ENCODE measurements around the gene SYPL1. TPM values are rescaled to one million over a fixed set of nuclear protein-coding genes. Genes with fewer than 3 reads are reported as not detected.

The SYPL1 gene
- total and polyA plus RNA-seq, 4 donors, result 52.7 to 114 (median 68.4) TPM

DNA sequence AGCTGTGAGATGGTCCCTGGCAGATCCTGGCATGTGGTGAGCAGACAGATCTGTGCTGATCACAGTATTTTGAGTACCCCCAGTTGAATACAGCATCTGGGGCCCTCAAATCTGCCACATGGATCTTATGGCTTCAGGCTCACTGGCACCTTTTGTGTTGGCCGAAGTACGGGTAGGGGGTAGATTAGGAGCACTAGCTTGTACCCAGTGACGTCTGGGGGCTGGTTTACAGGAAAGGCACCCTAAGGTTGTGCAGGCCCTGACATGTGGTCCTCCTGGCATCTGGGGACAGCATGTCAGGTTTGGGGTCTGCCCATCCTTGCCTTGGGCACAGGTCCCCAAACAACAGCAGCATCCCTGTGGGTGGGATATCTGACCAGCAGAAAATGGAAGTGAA lies 53.2 kb downstream of the SYPL1 start:
- no peaks in the 10 kb centered on the region for H3K27me3 ChIP-seq (ENCODE audit: control insufficient read depth in 3 of 3, insufficient read depth in 3 of 3, low read length in 2 of 3)
- H3K36me3 ChIP-seq (ENCODE audit: control insufficient read depth in 4 of 4, insufficient read depth in 4 of 4, low read length in 4 of 4), result no peaks in the 10 kb centered on the region
- no peak overlapping the region for H3K9ac ChIP-seq (ENCODE audit: insufficient read depth in 1 of 2, low read length in 2 of 2)
- DNase-seq, result no peak
- WGBS, 2 donors, result 96 to 97% methylated on average over 3 of the region's 3 CpGs
- ATAC-seq (ENCODE audit: insufficient read depth, low FRiP score), result no peak
- TF ChIP-seq, protein P1, sequence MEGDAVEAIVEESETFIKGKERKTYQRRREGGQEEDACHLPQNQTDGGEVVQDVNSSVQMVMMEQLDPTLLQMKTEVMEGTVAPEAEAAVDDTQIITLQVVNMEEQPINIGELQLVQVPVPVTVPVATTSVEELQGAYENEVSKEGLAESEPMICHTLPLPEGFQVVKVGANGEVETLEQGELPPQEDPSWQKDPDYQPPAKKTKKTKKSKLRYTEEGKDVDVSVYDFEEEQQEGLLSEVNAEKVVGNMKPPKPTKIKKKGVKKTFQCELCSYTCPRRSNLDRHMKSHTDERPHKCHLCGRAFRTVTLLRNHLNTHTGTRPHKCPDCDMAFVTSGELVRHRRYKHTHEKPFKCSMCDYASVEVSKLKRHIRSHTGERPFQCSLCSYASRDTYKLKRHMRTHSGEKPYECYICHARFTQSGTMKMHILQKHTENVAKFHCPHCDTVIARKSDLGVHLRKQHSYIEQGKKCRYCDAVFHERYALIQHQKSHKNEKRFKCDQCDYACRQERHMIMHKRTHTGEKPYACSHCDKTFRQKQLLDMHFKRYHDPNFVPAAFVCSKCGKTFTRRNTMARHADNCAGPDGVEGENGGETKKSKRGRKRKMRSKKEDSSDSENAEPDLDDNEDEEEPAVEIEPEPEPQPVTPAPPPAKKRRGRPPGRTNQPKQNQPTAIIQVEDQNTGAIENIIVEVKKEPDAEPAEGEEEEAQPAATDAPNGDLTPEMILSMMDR (IDR thresholded peaks at IDR 0.05; ENCODE audit: control extremely low read depth, extremely low read depth), result no peak
- H3K4me3 ChIP-seq, result no peak overlapping the region
- no peak overlapping the region for H3K27ac ChIP-seq (ENCODE audit: low read depth in 1 of 2, low read length in 1 of 2)
- H3K4me1 ChIP-seq (ENCODE audit: control insufficient read depth in 5 of 5, insufficient read depth in 5 of 5, low read length in 5 of 5), result peaks cover 0 to 9% (median 0%) of the 10 kb centered on the region in 5 donors
- no peaks in the 10 kb centered on the region for H3K9me3 ChIP-seq (ENCODE audit: control insufficient read depth in 4 of 4, insufficient read depth in 3 of 4, low read length in 3 of 4)

DNA sequence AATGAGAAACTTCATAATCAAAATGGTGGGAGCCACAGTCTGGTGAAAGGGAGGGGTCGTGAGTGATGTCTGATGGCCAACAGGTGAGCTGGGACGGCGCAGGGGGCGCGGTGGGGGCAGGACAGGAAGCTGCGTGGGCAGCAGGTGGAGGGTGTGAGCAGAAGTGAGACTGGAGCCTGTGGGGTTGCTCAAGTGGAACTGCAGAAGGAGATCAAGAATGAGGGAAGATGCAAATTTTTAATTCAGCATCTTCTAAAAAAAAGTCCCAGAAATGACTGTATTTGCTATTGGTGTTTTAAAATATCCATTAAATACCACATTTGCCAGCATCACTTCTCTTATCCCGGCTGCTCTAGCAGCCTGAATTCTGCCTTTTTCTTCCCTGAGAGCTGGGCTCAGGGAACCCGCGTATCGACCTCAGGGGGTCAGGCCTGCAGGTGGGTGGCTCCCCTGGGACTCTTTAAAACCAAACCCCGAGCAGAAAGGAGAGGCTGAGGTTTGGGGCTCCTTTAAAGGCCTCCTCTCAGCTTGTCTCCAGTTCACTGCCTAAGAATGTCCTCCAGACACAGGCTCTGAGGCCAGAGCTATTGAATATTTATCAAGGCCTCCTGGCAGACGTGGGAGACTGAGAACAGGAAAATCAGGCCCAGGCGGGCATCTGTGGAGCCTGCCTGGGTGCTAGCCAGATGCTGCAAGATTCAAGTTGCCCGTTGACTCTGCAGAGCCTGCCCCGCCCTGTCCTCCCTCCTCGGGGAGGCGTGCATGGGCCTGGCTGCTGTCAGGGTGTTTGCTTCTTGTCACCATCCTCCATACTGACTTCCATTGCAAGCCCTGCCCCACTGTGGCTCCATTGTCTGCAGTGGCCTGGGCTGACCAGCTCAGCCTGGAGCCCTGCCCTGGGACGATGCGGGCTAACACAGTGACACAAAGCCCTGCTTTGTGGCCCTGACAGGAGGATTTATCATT lies 53.9 kb downstream of the SYPL1 start:
- Histone ChIP-seq H3K4me1 (ENCODE audit: control insufficient read depth in 5 of 5, insufficient read depth in 5 of 5, low read length in 5 of 5) (peaks cover 0 to 9% (median 0%) of the 10 kb centered on the region in 5 donors), H3K36me3 (ENCODE audit: control insufficient read depth in 4 of 4, insufficient read depth in 4 of 4, low read length in 4 of 4) (no peaks in the 10 kb centered on the region), H3K9ac (ENCODE audit: insufficient read depth in 1 of 2, low read length in 2 of 2) (no peak overlapping the region), H3K27me3 (ENCODE audit: control insufficient read depth in 3 of 3, insufficient read depth in 3 of 3, low read length in 2 of 3) (no peaks in the 10 kb centered on the region), H3K27ac (ENCODE audit: low read depth in 1 of 2, low read length in 1 of 2) (no peak overlapping the region), H3K9me3 (ENCODE audit: control insufficient read depth in 4 of 4, insufficient read depth in 3 of 4, low read length in 3 of 4) (no peaks in the 10 kb centered on the region), H3K4me3 (no peak overlapping the region)
- TF ChIP-seq, protein P1 (IDR thresholded peaks at IDR 0.05; ENCODE audit: control extremely low read depth, extremely low read depth), result no peak
- 66% methylated on average over 19 of the region's 19 CpGs for WGBS, 2 donors
- ATAC-seq (ENCODE audit: insufficient read depth, low FRiP score) (no peak), DNase-seq (peak; percentile 56 to 77 (median 73))

DNA sequence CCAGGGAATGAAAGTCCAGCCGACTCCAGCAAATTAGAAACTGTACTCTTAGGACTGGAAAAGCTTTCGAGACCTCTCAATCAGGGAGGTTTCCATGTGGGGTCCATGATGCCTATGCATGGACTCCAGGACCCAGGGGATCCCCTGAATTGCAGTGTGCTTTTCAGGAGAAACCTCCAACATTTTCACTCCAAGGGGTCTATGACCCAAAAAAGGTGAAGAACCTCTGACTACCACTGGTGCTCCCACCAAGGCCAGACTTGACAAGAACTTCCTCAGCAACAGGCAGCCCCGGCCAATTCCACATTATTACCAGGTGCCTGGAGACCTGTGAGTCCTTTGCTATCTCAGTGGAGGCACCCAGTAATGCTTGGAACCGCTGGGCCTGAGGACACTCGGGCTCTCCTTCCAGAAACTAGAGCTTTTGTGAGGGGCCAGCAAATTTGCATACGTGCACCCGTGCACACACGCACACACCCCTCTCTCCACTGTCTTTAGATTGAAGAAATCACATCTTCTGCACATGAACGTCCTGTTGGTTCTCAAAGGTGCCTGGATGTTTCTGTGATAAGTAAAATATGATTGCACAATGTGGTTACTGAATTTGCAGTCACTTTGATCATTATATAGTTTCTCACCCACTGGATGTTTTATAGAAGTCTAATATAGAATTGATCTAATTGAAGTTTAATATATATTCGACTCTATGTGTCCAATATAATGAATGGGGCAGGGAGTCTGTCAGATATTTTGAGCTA lies 54.7 kb downstream of the SYPL1 start:
- Histone ChIP-seq H3K9me3 (ENCODE audit: control insufficient read depth in 4 of 4, insufficient read depth in 3 of 4, low read length in 3 of 4) (no peaks in the 10 kb centered on the region), H3K9ac (ENCODE audit: insufficient read depth in 1 of 2, low read length in 2 of 2) (no peak overlapping the region), H3K4me1 (ENCODE audit: control insufficient read depth in 5 of 5, insufficient read depth in 5 of 5, low read length in 5 of 5) (peaks cover 0 to 9% (median 0%) of the 10 kb centered on the region in 5 donors), H3K36me3 (ENCODE audit: control insufficient read depth in 4 of 4, insufficient read depth in 4 of 4, low read length in 4 of 4) (no peaks in the 10 kb centered on the region), H3K27ac (ENCODE audit: low read depth in 1 of 2, low read length in 1 of 2) (no peak overlapping the region), H3K4me3 (no peak overlapping the region), H3K27me3 (ENCODE audit: control insufficient read depth in 3 of 3, insufficient read depth in 3 of 3, low read length in 2 of 3) (no peaks in the 10 kb centered on the region)
- TF ChIP-seq, protein P1 (IDR thresholded peaks at IDR 0.05; ENCODE audit: control extremely low read depth, extremely low read depth), result no peak
- 69 to 71% methylated on average over 10 of the region's 10 CpGs for WGBS, 2 donors
- no peak for ATAC-seq (ENCODE audit: insufficient read depth, low FRiP score)
- no peak for DNase-seq

Measured in lung (tissue), 12 donors.